ENCODE measurements around the gene ZDHHC18. TPM values are rescaled to one million over a fixed set of nuclear protein-coding genes. Genes with fewer than 3 reads are reported as not detected.

The ZDHHC18 gene
- total RNA-seq, 6 experiments from 2014 or later: 19.2 to 31.6 (median 23.8) TPM

DNA sequence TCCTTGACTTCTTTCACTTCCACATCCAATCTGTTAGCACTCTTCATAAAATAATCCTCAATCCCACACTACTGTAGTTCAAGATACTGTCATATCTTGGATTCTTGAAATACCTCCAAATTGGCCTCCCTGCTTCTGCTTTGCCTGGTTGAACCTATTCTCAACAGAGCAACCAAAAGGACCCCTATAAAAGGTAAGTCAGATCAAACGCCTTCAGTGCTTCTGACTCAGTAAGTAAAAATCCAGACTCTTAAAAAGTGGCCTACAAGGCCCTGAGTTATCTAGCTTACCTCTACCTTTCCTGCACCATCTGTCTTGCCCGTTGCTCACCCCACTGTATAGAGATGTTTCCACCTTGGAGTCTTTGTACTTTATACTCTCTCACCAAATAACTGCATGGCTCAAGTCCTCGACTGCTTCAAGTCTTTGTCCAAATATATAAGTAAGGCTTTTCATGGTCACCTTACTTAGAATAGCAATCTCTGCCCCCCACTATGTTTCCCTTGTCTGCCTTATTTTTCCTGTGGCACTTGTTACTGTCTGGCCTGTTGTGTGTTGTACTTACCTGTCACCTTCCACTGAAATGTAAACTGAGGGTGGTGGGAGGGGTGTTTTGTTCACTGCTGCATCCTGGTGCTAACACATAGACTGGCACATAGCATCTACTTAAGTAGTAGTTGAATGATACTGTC is 43.8 kb upstream of the ZDHHC18 start:
- H3K9me3 Mint-ChIP-seq: no peaks in the 10 kb centered on the region
- H3K27me3 Mint-ChIP-seq (ENCODE audit: insufficient read depth): peaks cover 11% of the 10 kb centered on the region
- H3K36me3 Mint-ChIP-seq (ENCODE audit: low read depth): peaks cover 56% of the 10 kb centered on the region
- TF ChIP-seq, protein P1, sequence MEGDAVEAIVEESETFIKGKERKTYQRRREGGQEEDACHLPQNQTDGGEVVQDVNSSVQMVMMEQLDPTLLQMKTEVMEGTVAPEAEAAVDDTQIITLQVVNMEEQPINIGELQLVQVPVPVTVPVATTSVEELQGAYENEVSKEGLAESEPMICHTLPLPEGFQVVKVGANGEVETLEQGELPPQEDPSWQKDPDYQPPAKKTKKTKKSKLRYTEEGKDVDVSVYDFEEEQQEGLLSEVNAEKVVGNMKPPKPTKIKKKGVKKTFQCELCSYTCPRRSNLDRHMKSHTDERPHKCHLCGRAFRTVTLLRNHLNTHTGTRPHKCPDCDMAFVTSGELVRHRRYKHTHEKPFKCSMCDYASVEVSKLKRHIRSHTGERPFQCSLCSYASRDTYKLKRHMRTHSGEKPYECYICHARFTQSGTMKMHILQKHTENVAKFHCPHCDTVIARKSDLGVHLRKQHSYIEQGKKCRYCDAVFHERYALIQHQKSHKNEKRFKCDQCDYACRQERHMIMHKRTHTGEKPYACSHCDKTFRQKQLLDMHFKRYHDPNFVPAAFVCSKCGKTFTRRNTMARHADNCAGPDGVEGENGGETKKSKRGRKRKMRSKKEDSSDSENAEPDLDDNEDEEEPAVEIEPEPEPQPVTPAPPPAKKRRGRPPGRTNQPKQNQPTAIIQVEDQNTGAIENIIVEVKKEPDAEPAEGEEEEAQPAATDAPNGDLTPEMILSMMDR (IDR thresholded peaks at IDR 0.05): no peak
- H3K27ac Mint-ChIP-seq: peak overlapping the region; percentile 100
- no peak for DNase-seq
- peak overlapping the region; percentile 0; the same call in 1 of the 2 replicates for H3K4me3 Mint-ChIP-seq
- H3K4me1 Mint-ChIP-seq (ENCODE audit: low read depth): peaks cover 67% of the 10 kb centered on the region

DNA sequence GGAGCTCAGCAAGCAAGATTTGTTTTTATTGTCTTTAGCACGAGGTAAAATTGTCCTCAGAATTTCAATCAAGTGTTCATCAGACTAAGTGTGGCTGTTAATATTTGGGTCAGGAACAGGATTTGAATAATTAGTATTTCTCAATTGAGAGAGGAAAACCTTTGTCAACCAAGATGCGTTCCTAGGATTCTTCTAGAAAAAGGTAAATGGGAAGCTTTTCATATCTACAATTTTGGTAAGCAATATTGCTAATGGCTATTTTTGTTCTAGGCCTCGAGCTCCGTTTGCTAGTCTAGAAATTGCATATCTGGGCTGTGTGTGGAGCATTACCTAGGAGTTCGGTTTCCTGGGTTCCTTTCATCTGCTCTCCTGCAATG is 42.9 kb upstream of the ZDHHC18 start:
- Mint-ChIP-seq H3K27ac (peak overlapping the region; percentile 100), H3K9me3 (no peaks in the 10 kb centered on the region), H3K27me3 (ENCODE audit: insufficient read depth) (peaks cover 10% of the 10 kb centered on the region), H3K4me3 (0 out of 2 replicates have a peak overlapping the region, but pooled peaks have one; percentile 20), H3K4me1 (ENCODE audit: low read depth) (peaks cover 71% of the 10 kb centered on the region), H3K36me3 (ENCODE audit: low read depth) (peaks cover 49% of the 10 kb centered on the region)
- DNase-seq: no peak
- TF ChIP-seq, protein P1 (IDR thresholded peaks at IDR 0.05): no peak

DNA sequence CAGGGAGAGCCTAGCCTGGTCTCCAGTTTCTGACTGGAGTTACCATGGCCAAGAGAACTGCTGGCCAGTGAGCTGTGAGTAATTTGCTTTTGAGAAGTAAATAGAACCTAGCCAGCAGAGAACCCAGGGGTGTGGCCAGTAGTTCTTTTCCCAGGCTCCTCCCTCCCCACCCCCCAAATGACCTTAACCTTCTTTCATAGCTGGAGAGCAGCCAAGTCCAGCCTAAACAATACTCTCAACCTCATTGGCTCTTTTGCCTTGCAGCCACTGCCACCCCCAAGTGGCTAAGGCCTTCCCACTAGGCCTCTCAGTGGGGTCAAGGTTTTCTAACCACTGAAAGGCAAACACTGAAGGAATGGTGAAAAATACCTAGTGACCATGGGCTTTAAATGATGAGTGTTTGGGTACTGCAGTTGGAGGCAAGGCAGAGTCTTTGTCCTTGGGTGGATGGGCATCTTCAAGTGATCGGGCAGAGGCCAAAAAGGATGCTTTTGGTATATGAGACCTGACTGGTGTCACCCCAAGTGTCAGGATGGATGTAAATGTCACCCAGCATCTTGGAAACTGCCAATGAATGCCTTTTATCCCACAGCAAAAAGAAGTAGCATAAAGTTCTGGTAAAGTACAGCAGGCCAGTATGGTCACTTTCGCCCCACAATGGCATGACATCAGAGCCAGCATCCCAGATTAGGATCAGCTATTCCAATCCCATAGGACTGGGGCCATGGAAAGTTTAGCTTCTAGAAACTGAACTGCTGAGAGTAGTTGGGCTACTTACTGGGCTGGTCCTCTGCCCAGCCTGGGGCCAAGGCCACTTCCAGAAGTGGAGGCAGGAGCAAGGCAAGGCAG is 42.2 kb upstream of the ZDHHC18 start:
- DNase-seq: peak; percentile 33
- H3K27me3 Mint-ChIP-seq (ENCODE audit: insufficient read depth): peaks cover 13% of the 10 kb centered on the region
- H3K9me3 Mint-ChIP-seq: no peaks in the 10 kb centered on the region
- H3K36me3 Mint-ChIP-seq (ENCODE audit: low read depth): peaks cover 43% of the 10 kb centered on the region
- TF ChIP-seq, protein P1 (IDR thresholded peaks at IDR 0.05): no peak
- peak overlapping the region; percentile 20; the same call in 1 of the 2 replicates for H3K4me3 Mint-ChIP-seq
- peaks cover 78% of the 10 kb centered on the region for H3K4me1 Mint-ChIP-seq (ENCODE audit: low read depth)
- H3K27ac Mint-ChIP-seq: peak overlapping the region; percentile 100

DNA sequence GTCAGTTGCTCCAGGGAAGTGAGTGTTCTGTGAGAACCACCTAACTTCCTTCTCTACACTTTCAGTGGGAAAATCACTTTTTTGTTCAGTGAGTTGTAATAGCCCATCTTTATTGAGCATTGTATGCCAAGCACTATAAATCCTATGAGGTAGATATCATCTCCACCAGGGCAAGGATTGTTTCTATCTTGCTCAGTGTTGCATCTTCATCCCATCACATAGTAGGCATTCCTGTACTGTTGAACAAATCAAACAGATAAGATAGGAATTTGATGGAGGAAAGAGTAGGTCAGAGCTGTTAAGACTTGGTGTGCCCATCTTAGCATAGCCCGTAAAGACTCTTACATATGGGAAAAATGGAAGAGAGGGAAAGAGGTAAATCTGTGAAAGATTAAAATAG is 41.6 kb upstream of the ZDHHC18 start:
- peak overlapping the region; percentile 2; the same call in 1 of the 2 replicates for H3K4me3 Mint-ChIP-seq
- peaks cover 37% of the 10 kb centered on the region for H3K36me3 Mint-ChIP-seq (ENCODE audit: low read depth)
- H3K4me1 Mint-ChIP-seq (ENCODE audit: low read depth): peaks cover 84% of the 10 kb centered on the region
- H3K27me3 Mint-ChIP-seq (ENCODE audit: insufficient read depth): peaks cover 13% of the 10 kb centered on the region
- TF ChIP-seq, protein P1 (IDR thresholded peaks at IDR 0.05): no peak
- H3K9me3 Mint-ChIP-seq: no peaks in the 10 kb centered on the region
- DNase-seq: no peak
- peak overlapping the region; percentile 100 for H3K27ac Mint-ChIP-seq

DNA sequence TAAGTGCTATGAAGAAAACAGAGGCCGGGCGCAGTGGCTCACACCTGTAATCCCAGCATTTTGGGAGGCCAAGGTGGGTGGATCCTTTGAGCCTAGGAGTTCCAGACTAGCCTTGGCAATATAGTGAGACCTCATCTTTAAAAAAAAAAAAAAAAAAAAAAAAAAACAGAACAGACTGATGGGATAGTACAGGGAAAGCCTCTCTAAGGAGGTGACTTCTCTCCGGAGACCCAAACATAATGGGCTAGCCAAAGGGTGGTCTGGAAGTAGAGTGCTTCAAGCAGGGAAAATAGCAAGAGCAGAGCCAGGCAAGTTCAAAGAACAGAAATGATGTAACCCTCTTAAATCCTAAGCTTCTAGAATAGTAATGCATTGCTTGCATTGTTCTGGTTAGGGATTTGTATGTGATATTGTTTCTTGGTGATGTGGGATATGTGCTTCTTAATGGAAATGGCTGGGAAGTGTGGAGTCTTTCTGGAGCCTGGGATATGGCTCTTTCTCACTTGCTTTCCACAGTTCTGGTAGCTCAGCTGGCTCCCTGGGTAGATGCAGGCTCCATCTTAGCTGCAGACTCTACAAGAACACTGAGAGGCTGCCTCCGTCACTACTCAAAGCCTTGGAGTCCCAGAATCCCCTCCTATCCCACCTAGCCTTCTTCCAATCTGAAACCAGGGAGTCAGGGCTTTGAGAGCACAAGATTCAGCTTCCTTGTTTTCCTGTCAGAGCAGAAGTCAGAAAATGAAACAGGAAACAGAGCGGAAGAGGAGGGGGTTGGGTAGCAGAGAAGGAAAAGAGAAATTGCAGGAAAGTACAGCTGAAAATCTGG is 40.7 kb upstream of the ZDHHC18 start:
- peaks cover 33% of the 10 kb centered on the region for H3K36me3 Mint-ChIP-seq (ENCODE audit: low read depth)
- no peaks in the 10 kb centered on the region for H3K9me3 Mint-ChIP-seq
- TF ChIP-seq, protein P1 (IDR thresholded peaks at IDR 0.05): no peak
- peak overlapping the region; percentile 100 for H3K27ac Mint-ChIP-seq
- peaks cover 11% of the 10 kb centered on the region for H3K27me3 Mint-ChIP-seq (ENCODE audit: insufficient read depth)
- DNase-seq: peak; percentile 29
- H3K4me1 Mint-ChIP-seq (ENCODE audit: low read depth): peaks cover 91% of the 10 kb centered on the region
- H3K4me3 Mint-ChIP-seq: peak overlapping the region; percentile 95
